ENCODE measurements around the gene GPR151.

GPR151 gene

DNA sequence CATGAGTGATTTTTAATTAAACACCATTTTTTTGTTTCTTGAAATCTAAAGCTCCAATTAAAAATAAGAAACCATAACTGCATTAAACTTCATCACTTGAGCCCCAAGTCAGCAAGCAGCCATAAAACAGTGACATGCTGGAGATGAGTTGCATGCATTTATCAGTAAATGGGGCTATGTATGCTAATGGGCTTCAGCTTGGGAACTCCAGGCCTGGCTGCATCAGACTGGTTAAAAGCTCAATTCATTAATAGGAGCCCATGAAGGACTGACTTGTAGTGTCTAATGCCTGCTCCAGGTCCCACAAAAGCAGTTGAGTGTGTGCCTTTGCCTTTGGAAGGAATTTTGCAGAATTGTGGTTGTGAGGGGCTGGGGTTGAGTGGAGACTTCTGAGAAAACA lies 33.6 kb upstream of the GPR151 start:
- no peak for FAIRE-seq
- no peak for TF ChIP-seq CTCF (IDR thresholded peaks at IDR 0.05; ENCODE audit: insufficient read depth, missing control alignments)
- DNase-seq (ENCODE audit: insufficient read length, low spot score) = no peak

DNA sequence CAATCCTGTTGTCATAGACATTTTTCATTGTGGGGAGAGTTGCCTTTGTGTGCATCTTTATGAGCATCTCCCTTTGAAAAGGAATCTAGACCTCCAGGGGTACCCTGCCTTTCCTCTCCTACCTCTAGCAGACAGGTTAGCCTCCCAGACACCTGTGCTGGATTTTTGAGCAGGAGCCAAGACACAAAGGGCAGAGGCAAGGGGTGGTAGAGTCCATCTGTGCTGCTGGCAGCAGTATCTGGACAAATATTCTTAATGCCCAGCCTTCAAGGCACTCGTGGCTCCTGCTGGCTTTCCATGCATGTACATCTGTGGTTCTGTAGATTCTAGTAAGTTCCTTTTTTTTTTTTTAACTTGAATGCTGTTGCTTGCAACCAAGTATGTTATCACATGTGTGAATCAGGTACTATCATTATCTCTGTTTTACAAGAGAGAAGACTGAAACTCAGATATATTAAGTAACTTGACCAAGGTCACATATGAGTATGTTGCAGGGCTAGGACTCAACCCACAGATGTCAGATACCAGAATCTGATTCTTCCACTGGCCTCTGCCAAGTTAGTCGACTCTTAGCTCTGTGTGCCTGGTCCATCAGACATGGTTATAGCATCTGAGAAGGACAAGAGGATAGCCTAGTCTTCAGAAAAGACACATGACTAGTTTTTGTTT lies 32.9 kb upstream of the GPR151 start:
- DNase-seq (ENCODE audit: insufficient read length, low spot score) (no peak), FAIRE-seq (no peak)
- no peak for TF ChIP-seq CTCF (IDR thresholded peaks at IDR 0.05; ENCODE audit: insufficient read depth, missing control alignments)

GRCh38 chr5:146544232-146544631 lies 28.2 kb upstream of the GPR151 start:
- FAIRE-seq = no peak
- no peak for DNase-seq (ENCODE audit: insufficient read length, low spot score)
- TF ChIP-seq CTCF (IDR thresholded peaks at IDR 0.05; ENCODE audit: insufficient read depth, missing control alignments) = no peak

GRCh38 chr5:146541958-146542849 lies 26.2 kb upstream of the GPR151 start:
- FAIRE-seq (no peak), DNase-seq (ENCODE audit: insufficient read length, low spot score) (peak; percentile 51)
- peak; percentile 91 for TF ChIP-seq CTCF (IDR thresholded peaks at IDR 0.05; ENCODE audit: insufficient read depth, missing control alignments)

- FAIRE-seq (no peak), DNase-seq (ENCODE audit: insufficient read length, low spot score) (no peak)
- TF ChIP-seq CTCF (IDR thresholded peaks at IDR 0.05; ENCODE audit: insufficient read depth, missing control alignments) = no peak
Measured at GRCh38 chr5:146540414-146540813, 24.4 kb upstream of the GPR151 start.

DNA sequence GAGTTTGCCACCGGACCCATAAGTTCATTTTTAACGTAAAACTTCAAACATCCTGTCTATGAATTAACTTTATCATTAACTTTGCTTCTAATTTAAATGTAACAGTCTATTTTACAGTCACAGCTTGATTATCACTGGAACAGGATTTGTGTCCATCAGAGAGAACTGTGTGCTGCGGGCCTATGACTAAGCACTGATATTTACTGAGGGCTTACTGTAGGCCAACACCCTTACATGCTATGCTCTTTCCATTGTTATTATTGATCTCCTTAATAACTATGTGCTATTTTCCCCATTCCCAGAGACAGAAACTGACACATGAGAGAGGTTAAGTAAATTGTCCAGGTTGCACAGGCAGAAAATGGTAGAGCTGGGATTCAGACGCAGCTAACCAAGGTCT lies 24.0 kb upstream of the GPR151 start:
- DNase-seq (ENCODE audit: insufficient read length, low spot score) (no peak), FAIRE-seq (no peak)
- TF ChIP-seq CTCF (IDR thresholded peaks at IDR 0.05; ENCODE audit: insufficient read depth, missing control alignments) = no peak

- no peak for DNase-seq (ENCODE audit: insufficient read length, low spot score)
- no peak for TF ChIP-seq CTCF (IDR thresholded peaks at IDR 0.05; ENCODE audit: insufficient read depth, missing control alignments)
- no peak for FAIRE-seq
Measured at GRCh38 chr5:146538432-146538831, 22.4 kb upstream of the GPR151 start.

Data from D721Med (cell line).